ENCODE measurements around the gene TBC1D22B. TPM values are rescaled to one million over a fixed set of nuclear protein-coding genes. Genes with fewer than 3 reads are reported as not detected.
"Not testable (repeated sequence)": the region's sequence is repeated elsewhere in the genome, so short reads cannot be mapped to it uniquely, and the experiment has no call there.

TBC1D22B gene
- total RNA-seq, 6 donors from 2014 or later: 10.0 to 17.8 (median 10.9) TPM

GRCh38 chr6:37344308-37344707 lies 86.7 kb downstream of the TBC1D22B start:
- Histone ChIP-seq H3K36me3 (no peaks in the 10 kb centered on the region), H3K27ac (no peak overlapping the region), H3K27me3 (no peaks in the 10 kb centered on the region), H3K9me3 (no peaks in the 10 kb centered on the region), H3K4me3 (no peak overlapping the region), H3K4me1 (no peaks in the 10 kb centered on the region)
- TF ChIP-seq POLR2AphosphoS5 (IDR thresholded peaks at IDR 0.05): no peak
- TF ChIP-seq EP300 (IDR thresholded peaks at IDR 0.05): no peak
- TF ChIP-seq POLR2A (IDR thresholded peaks at IDR 0.05): no peak
- no peak for TF ChIP-seq CTCF (IDR thresholded peaks at IDR 0.05)
- ATAC-seq (ENCODE audit: low FRiP score in 2 of 2) (no peak), DNase-seq (no peak)
- WGBS, 2 donors: 86 to 90% methylated on average over 3 of the region's 3 CpGs

- not testable (repeated sequence) for H3K9me3 ChIP-seq; H3K4me1 ChIP-seq; H3K27ac ChIP-seq; H3K36me3 ChIP-seq; H3K27me3 ChIP-seq; DNase-seq; H3K4me3 ChIP-seq; ATAC-seq (ENCODE audit: low FRiP score in 2 of 2)
- 66 to 78% methylated on average over 3 of the region's 3 CpGs for WGBS, 2 donors
These were observed 88.2 kb downstream of the TBC1D22B start for GRCh38 chr6:37345804-37346203.

GRCh38 chr6:37347177-37347576 lies 89.6 kb downstream of the TBC1D22B start:
- H3K4me1 ChIP-seq: no peaks in the 10 kb centered on the region
- WGBS, 2 donors: 92 to 93% methylated on average over 3 of the region's 3 CpGs
- H3K9me3 ChIP-seq: no peaks in the 10 kb centered on the region
- no peak overlapping the region for H3K27ac ChIP-seq
- DNase-seq (no peak), ATAC-seq (ENCODE audit: low FRiP score in 2 of 2) (no peak)
- no peaks in the 10 kb centered on the region for H3K36me3 ChIP-seq
- H3K4me3 ChIP-seq: no peak overlapping the region
- H3K27me3 ChIP-seq: no peaks in the 10 kb centered on the region
- TF ChIP-seq POLR2AphosphoS5 (IDR thresholded peaks at IDR 0.05) (no peak), CTCF (IDR thresholded peaks at IDR 0.05) (no peak), EP300 (IDR thresholded peaks at IDR 0.05) (no peak), POLR2A (IDR thresholded peaks at IDR 0.05) (no peak)

- TF ChIP-seq POLR2A (IDR thresholded peaks at IDR 0.05): no peak
- no peak for TF ChIP-seq POLR2AphosphoS5 (IDR thresholded peaks at IDR 0.05)
- TF ChIP-seq EP300 (IDR thresholded peaks at IDR 0.05): no peak
- no peak for TF ChIP-seq CTCF (IDR thresholded peaks at IDR 0.05)
- Histone ChIP-seq H3K4me1 (no peaks in the 10 kb centered on the region), H3K27ac (no peak overlapping the region), H3K27me3 (no peaks in the 10 kb centered on the region), H3K36me3 (no peaks in the 10 kb centered on the region), H3K4me3 (no peak overlapping the region), H3K9me3 (no peaks in the 10 kb centered on the region)
- ATAC-seq (ENCODE audit: low FRiP score in 2 of 2) (no peak), DNase-seq (no peak)
- 79 to 91% methylated on average over 4 of the region's 4 CpGs for WGBS, 2 donors
These were observed 90.1 kb downstream of the TBC1D22B start for GRCh38 chr6:37347670-37348111.

- H3K4me1 ChIP-seq: peaks cover 9 to 19% (median 16%) of the 10 kb centered on the region in 4 donors
- no peak for ATAC-seq (ENCODE audit: low FRiP score in 2 of 2)
- H3K4me3 ChIP-seq: no peak overlapping the region
- no peak for DNase-seq
- no peak for TF ChIP-seq EP300 (IDR thresholded peaks at IDR 0.05)
- no peak for TF ChIP-seq POLR2AphosphoS5 (IDR thresholded peaks at IDR 0.05)
- no peaks in the 10 kb centered on the region for H3K27me3 ChIP-seq
- no peaks in the 10 kb centered on the region for H3K36me3 ChIP-seq
- H3K27ac ChIP-seq: no peak overlapping the region
- WGBS, 2 donors: 91 to 97% methylated on average over 3 of the region's 3 CpGs
- no peaks in the 10 kb centered on the region for H3K9me3 ChIP-seq
These were observed 93.5 kb downstream of the TBC1D22B start for GRCh38 chr6:37351027-37351426.

- Histone ChIP-seq H3K4me1 (peaks cover 9 to 21% (median 19%) of the 10 kb centered on the region in 4 donors), H3K9me3 (no peaks in the 10 kb centered on the region)
- 91 to 100% methylated on average over 3 of the region's 3 CpGs for WGBS, 2 donors
These were observed 94.8 kb downstream of the TBC1D22B start for GRCh38 chr6:37352384-37352783.

More at GRCh38 chr6:37352384-37352783, 94.8 kb downstream of the TBC1D22B start:
- Histone ChIP-seq H3K27ac (no peak overlapping the region), H3K4me3 (no peak overlapping the region), H3K27me3 (no peaks in the 10 kb centered on the region), H3K36me3 (no peaks in the 10 kb centered on the region)
- no peak for ATAC-seq (ENCODE audit: low FRiP score in 2 of 2)
- TF ChIP-seq POLR2A (IDR thresholded peaks at IDR 0.05): no peak
- no peak for DNase-seq
